ENCODE measurements around the gene MAN2B2. TPM values are rescaled to one million over a fixed set of nuclear protein-coding genes. Genes with fewer than 3 reads are reported as not detected.

Gene MAN2B2
- total RNA-seq, 4 donors from 2014 or later: 14.1 to 33.7 (median 27.0) TPM

DNA sequence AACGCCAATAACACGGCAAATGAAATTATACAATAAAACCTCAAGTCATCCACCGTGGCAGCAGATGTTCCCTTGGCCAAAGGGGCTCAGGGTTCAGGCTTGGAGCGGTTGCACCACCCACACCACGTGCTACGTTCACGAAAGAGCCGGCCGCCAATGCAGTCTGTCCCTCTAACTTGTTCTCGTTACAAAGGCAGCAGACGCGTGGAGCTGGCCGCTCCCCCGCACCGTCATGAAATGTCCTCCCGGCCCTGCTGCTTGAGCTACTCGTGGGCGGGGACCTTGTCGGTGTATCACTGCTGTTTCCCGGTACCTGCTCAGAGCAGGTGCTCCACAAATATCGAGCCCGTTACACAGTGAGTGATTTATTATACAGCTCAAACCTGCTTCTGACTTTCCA lies 36.4 kb upstream of the MAN2B2 start:
- intact Hi-C loops (cut with DNase I; ENCODE audit: low total_unique reads): loop anchor here (5.0 kb wide), 1 partner anchor 391 kb away; no protein-coding TSS in a partner anchor
- WGBS, 2 donors: 61 to 68% methylated on average over 22 of the region's 22 CpGs
- DNase-seq (ENCODE audit: low spot score in 2 of 2): no peak
- TF ChIP-seq, protein P1, sequence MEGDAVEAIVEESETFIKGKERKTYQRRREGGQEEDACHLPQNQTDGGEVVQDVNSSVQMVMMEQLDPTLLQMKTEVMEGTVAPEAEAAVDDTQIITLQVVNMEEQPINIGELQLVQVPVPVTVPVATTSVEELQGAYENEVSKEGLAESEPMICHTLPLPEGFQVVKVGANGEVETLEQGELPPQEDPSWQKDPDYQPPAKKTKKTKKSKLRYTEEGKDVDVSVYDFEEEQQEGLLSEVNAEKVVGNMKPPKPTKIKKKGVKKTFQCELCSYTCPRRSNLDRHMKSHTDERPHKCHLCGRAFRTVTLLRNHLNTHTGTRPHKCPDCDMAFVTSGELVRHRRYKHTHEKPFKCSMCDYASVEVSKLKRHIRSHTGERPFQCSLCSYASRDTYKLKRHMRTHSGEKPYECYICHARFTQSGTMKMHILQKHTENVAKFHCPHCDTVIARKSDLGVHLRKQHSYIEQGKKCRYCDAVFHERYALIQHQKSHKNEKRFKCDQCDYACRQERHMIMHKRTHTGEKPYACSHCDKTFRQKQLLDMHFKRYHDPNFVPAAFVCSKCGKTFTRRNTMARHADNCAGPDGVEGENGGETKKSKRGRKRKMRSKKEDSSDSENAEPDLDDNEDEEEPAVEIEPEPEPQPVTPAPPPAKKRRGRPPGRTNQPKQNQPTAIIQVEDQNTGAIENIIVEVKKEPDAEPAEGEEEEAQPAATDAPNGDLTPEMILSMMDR (IDR thresholded peaks at IDR 0.05): no peak
- TF ChIP-seq POLR2A (IDR thresholded peaks at IDR 0.05): no peak
- no peak overlapping the region for H3K4me3 ChIP-seq (ENCODE audit: low read depth, poor library complexity, severe bottlenecking)

DNA sequence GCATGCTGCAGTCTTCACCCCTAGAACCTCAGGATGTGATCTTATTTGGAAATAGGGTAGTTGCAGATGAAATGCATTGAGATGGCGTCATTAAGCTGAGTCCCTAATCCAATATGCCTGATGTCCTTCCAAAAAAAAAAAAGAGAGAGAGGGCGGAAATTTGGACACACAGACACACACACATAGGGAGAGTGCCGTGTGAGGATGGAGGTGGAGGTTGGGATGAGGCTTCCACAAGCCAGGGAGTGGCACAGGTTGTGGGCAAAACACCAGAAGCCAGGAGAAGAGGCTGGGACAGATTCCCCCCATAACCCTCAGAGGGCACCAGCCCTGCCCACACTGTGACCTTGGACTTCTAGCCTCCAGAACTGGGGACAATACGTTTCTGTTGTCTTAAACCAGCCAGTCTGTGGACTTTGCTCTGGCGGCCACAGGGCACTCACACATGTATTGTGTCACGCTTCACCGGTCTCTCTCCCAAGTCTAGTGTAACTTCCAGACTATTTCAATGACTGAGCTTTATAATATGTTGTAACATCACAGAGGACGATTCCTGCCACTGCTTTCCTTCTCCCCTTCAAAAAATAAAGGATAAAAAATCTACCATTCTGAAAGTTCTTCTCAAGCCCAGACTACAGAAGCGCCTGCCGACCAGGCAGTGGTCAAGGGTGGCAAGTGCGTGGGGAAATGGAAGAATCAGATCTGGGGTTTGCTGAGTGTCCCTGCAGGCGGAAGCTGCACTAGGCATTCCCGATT lies 35.8 kb upstream of the MAN2B2 start:
- no peak overlapping the region for H3K4me3 ChIP-seq (ENCODE audit: low read depth, poor library complexity, severe bottlenecking)
- no peak for DNase-seq (ENCODE audit: low spot score in 2 of 2)
- WGBS, 2 donors: 78 to 80% methylated on average over 13 of the region's 13 CpGs
- TF ChIP-seq, protein P1 (IDR thresholded peaks at IDR 0.05): peak in 1 of 3 donors; percentile 45
- no peak for TF ChIP-seq POLR2A (IDR thresholded peaks at IDR 0.05)
- intact Hi-C loops (cut with DNase I; ENCODE audit: low total_unique reads): loop anchor here (5.0 kb wide), 1 partner anchor 392 kb away; no protein-coding TSS in a partner anchor

DNA sequence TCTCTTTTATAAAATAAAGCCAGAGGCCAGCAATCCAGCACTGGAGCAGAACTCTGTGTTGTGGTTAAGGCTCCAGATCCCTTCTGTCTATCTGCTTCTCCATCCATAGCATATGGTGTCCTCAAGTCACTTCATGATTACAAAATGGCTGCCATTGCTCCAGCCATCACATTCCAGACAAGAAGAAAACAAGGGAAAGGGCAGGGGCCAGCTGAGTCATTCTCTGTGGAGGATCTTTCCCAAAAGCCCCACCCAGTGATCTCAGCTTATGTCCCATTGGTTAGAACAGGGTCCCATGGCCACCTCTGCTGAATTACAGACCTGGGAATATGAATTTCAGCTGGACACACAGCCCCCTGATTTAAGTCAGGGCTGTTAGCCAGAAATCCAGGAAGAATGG lies 34.1 kb upstream of the MAN2B2 start:
- no peak overlapping the region for H3K4me3 ChIP-seq (ENCODE audit: low read depth, poor library complexity, severe bottlenecking)
- TF ChIP-seq, protein P1 (IDR thresholded peaks at IDR 0.05): no peak
- TF ChIP-seq POLR2A (IDR thresholded peaks at IDR 0.05): no peak
- no peak for DNase-seq (ENCODE audit: low spot score in 2 of 2)
- intact Hi-C loops (cut with DNase I; ENCODE audit: low total_unique reads): no loop called here

DNA sequence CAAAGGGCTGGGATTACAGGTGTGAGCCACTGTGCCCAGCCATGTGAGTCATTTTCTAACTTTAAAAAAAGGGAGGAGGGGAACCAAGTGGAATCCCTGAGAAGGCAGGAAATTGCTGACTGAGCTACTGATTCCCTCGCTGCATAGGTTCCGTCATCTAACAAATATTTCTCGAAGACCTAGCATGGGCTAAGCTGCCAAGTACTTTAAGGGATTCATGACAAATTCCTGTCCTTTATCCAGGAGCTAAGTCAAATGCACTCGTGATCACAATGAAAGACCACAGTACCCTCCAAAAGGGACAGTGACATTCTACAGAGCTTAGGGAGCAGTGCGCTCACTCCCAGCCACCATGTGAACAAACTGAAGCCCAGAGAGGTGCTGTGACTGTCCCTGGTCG lies 33.2 kb upstream of the MAN2B2 start:
- 54 to 58% methylated on average over 6 of the region's 6 CpGs for WGBS, 2 donors
- intact Hi-C loops (cut with DNase I; ENCODE audit: low total_unique reads): no loop called here

DNA sequence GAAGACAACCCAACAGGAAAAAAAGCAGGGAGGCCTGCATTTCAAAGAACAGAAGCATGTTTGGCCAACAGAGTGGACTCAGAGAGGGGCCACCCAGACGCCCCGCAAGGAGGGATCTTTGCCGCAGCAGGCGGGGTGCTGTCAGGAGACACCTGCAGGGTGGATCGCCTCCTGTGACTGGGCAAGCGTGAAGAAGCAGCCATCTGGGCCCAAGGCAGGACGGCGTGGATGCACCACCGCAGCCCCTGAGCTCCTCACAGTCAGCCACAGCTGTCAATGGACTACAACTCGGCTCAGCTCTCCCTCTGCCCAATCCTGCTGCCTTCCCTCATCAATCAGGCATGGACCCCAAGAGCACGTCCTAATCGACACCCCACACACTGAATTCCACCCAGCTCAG lies 32.0 kb upstream of the MAN2B2 start:
- no peak for TF ChIP-seq POLR2A (IDR thresholded peaks at IDR 0.05)
- TF ChIP-seq, protein P1 (IDR thresholded peaks at IDR 0.05): no peak
- intact Hi-C loops (cut with DNase I; ENCODE audit: low total_unique reads): no loop called here
- WGBS, 2 donors: 78 to 80% methylated on average over 10 to 12 of the region's 12 CpGs
- no peak overlapping the region for H3K4me3 ChIP-seq (ENCODE audit: low read depth, poor library complexity, severe bottlenecking)
- DNase-seq (ENCODE audit: low spot score in 2 of 2): no peak

More for the DNA sequence above, 33.2 kb upstream of the MAN2B2 start:
- no peak overlapping the region for H3K4me3 ChIP-seq (ENCODE audit: low read depth, poor library complexity, severe bottlenecking)
- TF ChIP-seq, protein P1 (IDR thresholded peaks at IDR 0.05): no peak
- TF ChIP-seq POLR2A (IDR thresholded peaks at IDR 0.05): no peak
- DNase-seq (ENCODE audit: low spot score in 2 of 2): no peak

Data from lower leg skin (tissue), 4 donors.